ENCODE results near the gene TRIM13.

Gene TRIM13

GRCh38 chr13:50065712-50066111 lies 68.9 kb downstream of the TRIM13 start:
- DNase-seq (ENCODE audit: low read depth): no peak
